Astrocyte of the cerebellum (primary cell): Measurements from ENCODE around the gene PFKFB3.

Experiments used
- DNase-seq: peaks from one replicate; pipeline ENCODE4 v3.0.0-alpha.2; 2011; ENCODE audit warnings: low read depth
- H3K4me3 ChIP-seq: 2 replicates; pipeline ENCODE4 v1.5.1; 2011; ENCODE audit warnings: mild to moderate bottlenecking, low read depth, low read length, moderate library complexity
- CTCF ChIP-seq: IDR thresholded peaks from 2 replicates; pipeline ENCODE4 v1.5.1; 2012; ENCODE audit warnings: low read length, low read depth, moderate library complexity, mild to moderate bottlenecking; ENCODE audit errors: missing control alignments
- in situ Hi-C: cut with HindIII; loops from 2 replicates; pipeline ENCODE4 v1.10.0; 2017; ENCODE audit warnings: low sequenced_read_pairs

Gene PFKFB3

GRCh38 chr10:6177880-6178281 is 24.9 kb upstream of the PFKFB3 start:
- no peak overlapping the region for H3K4me3 ChIP-seq
- DNase-seq: no peak
- no peak for TF ChIP-seq CTCF

DNA sequence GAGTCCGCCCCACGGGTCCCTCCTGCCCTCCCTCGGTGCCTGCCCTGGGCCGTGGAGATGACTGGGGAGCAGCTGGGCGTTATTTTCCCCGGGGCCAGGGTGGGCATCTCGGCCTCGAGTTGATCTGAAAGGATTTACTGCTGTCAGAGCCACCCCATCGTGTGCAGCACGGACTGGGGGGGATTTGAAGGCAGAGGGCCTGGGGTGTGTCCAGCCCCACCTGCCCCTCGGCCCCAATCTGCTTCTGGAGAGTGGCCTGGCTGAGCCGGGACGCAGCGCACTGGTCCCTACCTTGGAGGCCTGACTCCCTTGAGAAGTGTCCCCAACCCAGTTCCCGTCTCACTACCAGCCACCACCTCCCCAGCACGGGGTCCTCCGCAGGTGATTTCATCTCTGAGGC is 24.2 kb upstream of the PFKFB3 start:
- no peak for TF ChIP-seq CTCF
- no peak overlapping the region for H3K4me3 ChIP-seq
- no peak for DNase-seq
- in situ Hi-C loops: no loop called here

More at GRCh38 chr10:6177880-6178281, 24.9 kb upstream of the PFKFB3 start:
- in situ Hi-C loops: no loop called here

- in situ Hi-C loops: no loop called here
- TF ChIP-seq CTCF: no peak
- DNase-seq: no peak
- H3K4me3 ChIP-seq: no peak overlapping the region
Measured at GRCh38 chr10:6179078-6179477, 23.7 kb upstream of the PFKFB3 start.

DNA sequence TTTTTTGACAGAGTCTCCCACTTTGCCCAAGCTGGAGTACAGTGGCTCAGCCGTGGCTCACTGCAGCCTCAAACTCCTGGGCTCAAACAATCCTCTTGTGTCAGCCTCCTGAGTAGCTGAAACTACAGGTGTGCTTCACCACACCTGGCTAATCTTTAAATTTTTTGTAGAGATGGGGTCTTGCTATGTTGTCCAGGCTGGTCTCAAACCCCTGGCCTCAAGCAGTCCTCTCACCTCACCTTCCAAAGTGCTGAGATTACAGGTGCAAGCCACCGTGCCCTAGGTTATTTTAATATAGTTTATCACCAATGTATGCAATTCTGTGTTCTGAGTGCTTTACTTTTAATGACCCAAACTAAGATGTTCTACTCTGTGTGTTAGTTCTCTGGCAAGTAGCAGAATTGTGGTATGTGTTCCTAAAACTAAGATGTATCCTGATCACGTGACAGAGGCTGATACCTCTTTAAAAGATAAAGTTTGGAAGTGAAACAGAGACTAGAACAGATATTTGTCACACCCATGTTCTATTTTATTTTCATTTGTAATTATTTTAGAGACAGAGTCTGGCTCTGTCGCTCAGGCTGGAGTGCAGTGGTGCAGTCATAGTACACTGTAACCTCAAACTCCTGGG is 22.1 kb upstream of the PFKFB3 start:
- in situ Hi-C loops: no loop called here
- DNase-seq: no peak
- no peak overlapping the region for H3K4me3 ChIP-seq
- no peak for TF ChIP-seq CTCF

DNA sequence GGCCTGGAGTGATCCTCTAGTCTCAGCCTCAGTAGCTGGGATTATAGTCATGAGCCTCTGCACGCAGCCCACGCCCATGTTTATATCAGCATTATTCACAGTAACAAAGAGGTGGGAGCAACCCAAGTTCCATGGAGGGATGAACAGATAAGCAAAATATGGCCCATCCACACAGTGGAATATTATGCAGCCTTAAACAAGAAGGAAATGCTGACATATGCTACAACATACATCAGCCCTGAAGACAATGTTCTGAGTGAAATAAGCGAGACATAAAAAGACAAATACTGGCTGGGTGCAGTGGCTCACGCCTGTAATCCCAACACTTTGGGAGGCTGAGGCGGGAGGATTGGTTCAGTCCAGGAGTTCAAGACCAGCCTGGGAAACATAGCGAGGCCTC is 21.5 kb upstream of the PFKFB3 start:
- no peak for TF ChIP-seq CTCF
- DNase-seq: no peak
- in situ Hi-C loops: no loop called here
- H3K4me3 ChIP-seq: no peak overlapping the region

GRCh38 chr10:6182454-6183098 is 20.2 kb upstream of the PFKFB3 start:
- TF ChIP-seq CTCF: no peak

More at GRCh38 chr10:6182454-6183098, 20.2 kb upstream of the PFKFB3 start:
- no peak for DNase-seq
- H3K4me3 ChIP-seq: no peak overlapping the region
- in situ Hi-C loops: no loop called here
